Heart left ventricle (tissue), 13 donors: ENCODE results near the gene UBL5.

Source experiments
- CTCF ChIP-seq, 12 donors: fragments of 200-600 bp; sonication (generic) in 4 of 12; IDR thresholded peaks; one replicate each; pipeline versions ENCODE4 v1.5.0 to v1.8.0; 2018 to 2022; ENCODE audit warnings: antibody characterized with exemption in 12 of 12, mild to moderate bottlenecking in 5 of 12
- POLR2A ChIP-seq, 2 donors: fragments of 450-650 bp; IDR thresholded peaks; one replicate each; pipeline ENCODE4 v1.6.1; 2017; ENCODE audit warnings: antibody characterized with exemption in 2 of 2, mild to moderate bottlenecking in 2 of 2, moderate library complexity in 2 of 2
- donor health status: ischemic (EF 13 %, LVEDD 7.1; RV severe dilation, severe dysfunction).
- donor health status: DM: no; HTN: yes; CAD: no.
- donor health status: DM: no; HTN: no; CAD: no.
- donor health status: ischemic (EF 25% LVEDD 6.9; RV normal size, moderate dysfunction).
- donor health status: ischemic (EF 25% LVEDD 5.7; RV mildly dilated, moderate dysfunction).
- donor health status: ischemic (EF 35%, LVEDD 5.7; RV mildly dilated, moderate dysfunction).
- donor health status: nonischemic (EF 11% LVEDD 7.7; RV severe dilation, severe dysfunction).
- donor health status: DM: yes; HTN: yes; CAD: no.
- donor health status: PGD.
- donor health status: ischemic (EF 29% LVEDD 5.4; RV normal size, mild dysfunction).
- donor health status: nonischemic (EF 23%, LVEDD 6.1; RV moderate dilation, normal function).

DNA sequence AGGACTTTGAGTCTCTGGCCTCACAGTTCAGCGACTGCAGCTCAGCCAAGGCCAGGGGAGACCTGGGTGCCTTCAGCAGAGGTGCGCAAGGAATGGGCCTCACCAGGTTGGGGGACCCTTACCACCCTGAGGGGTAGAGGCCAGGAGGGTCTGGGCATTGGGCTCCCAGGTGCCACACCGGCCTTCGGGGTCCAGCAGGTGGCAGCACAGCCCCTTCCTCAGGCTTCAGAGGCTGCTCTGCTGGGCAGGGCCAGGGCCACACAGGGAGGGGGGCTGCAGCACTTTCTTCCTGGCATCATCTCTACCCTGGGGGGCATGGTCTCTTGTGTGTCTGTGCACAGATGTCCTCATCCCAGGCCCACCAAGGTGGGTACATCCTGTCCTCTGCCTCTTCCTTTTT, 20.3 kb downstream of the UBL5 start:
- peak in 5 of 12 donors; percentile 11 to 37 (median 22) for TF ChIP-seq CTCF (IDR thresholded peaks at IDR 0.05)
- no peak for TF ChIP-seq POLR2A (IDR thresholded peaks at IDR 0.05)
